Left lung (tissue), 14 donors: ENCODE data around the gene LDAF1. TPM values are rescaled to one million over a fixed set of nuclear protein-coding genes. Genes with fewer than 3 reads are reported as not detected.
"Not testable (repeated sequence)": the region's sequence is repeated elsewhere in the genome, so short reads cannot be mapped to it uniquely, and the experiment has no call there.

Source experiments
- ATAC-seq: fragments of 200-7000 bp; cut with Tn5 transposase; one replicate; pipeline ENCODE4 v1.9.1; 2020; ENCODE audit warnings: moderate library complexity
- DNase-seq, 4 donors: peaks; one replicate each; pipeline ENCODE4 v3.0.0-alpha.2; 2013 to 2020
- H3K27ac ChIP-seq, 2 donors: fragments of 200-600 bp; sonication (generic) in 1 of 2; one replicate each; pipeline versions ENCODE4 v1.5.0 to v1.8.0; 2020 to 2021
- H3K27me3 ChIP-seq, 2 donors: fragments of 200-600 bp; sonication (generic) in 1 of 2; one replicate each; pipeline versions ENCODE4 v1.5.0 to v1.8.0; 2020 to 2021
- H3K36me3 ChIP-seq, 2 donors: fragments of 200-600 bp; sonication (generic) in 1 of 2; one replicate each; pipeline versions ENCODE4 v1.5.0 to v1.8.0; 2020 to 2021
- H3K4me1 ChIP-seq, 2 donors: fragments of 200-600 bp; one replicate each; pipeline ENCODE4 v1.8.0; 2021
- H3K4me3 ChIP-seq, 2 donors: fragments of 200-600 bp; sonication (generic) in 1 of 2; one replicate each; pipeline versions ENCODE4 v1.5.0 to v1.8.0; 2020 to 2021; ENCODE audit warnings: mild to moderate bottlenecking in 1 of 2
- H3K9me3 ChIP-seq, 2 donors: fragments of 200-600 bp; sonication (generic) in 1 of 2; one replicate each; pipeline versions ENCODE4 v1.5.0 to v1.8.0; 2020 to 2021
- CTCF ChIP-seq, 2 donors: fragments of 200-600 bp; sonication (generic) in 1 of 2; IDR thresholded peaks; one replicate each; pipeline versions ENCODE4 v1.5.0 to v1.8.0; 2021; ENCODE audit warnings: antibody characterized with exemption in 2 of 2
- intact Hi-C, 2 donors: fragments of 100-400 bp; cut with DNase I; formaldehyde crosslinking; loops; one replicate each; pipeline versions ENCODE4 v1.11.2 to v1.14.2; 2022
- long read RNA-seq, 12 donors: library from polyadenylated mRNA in 2 of 12; unstranded in 2 of 12; transcript quantifications; one replicate each; pipeline ENCODE4 v2.0.0 and lab custom pipeline, GENCODE V29; 2019 to 2026
- polyA plus RNA-seq, 6 donors: library from polyadenylated mRNA; unstranded; fragments of 120-200 nt; gene quantifications; one replicate each; pipeline ENCODE4 v1.2.1, GENCODE V29; 2013; ENCODE audit not compliant: insufficient read length in 6 of 6
- total RNA-seq, 2 donors: library from RNA; stranded (reverse); fragmentation: NEBNext Ultra II Directional; extraction: Animal tissue kit (Norgen Biotek cat#: 25700); gene quantifications; one replicate each; pipeline ENCODE4 v1.2.1, GENCODE V29; 2021
- donor health status: DM: no; HTN: yes; CAD: no.
- donor health status: DM: no; HTN: no; CAD: no.

LDAF1 gene
- 10 to 100 TPM; 27.9 to 36.9 TPM for total RNA-seq
- polyA plus RNA-seq = 10 to 100 TPM; 36.3 to 48.5 (median 41.9) TPM
- long read RNA-seq, donor 1, transcript TMEM159-201 (5 exons, 2,014 nt) = major isoform, 7 of 13 reads
- long read RNA-seq, donor 1, partial matches to known transcripts = 0 of 13 reads
- long read RNA-seq, donor 1, other reads (novel, unspliced or antisense) = 0 of 13 reads
- long read RNA-seq, donor 2, transcript TMEM159-202 (5 exons, 1,812 nt) = minor isoform, 7 of 38 reads
- long read RNA-seq, donor 2, transcript TMEM159-201 (5 exons, 2,014 nt) = major isoform, 9 of 38 reads
- long read RNA-seq, donor 2, partial matches to known transcripts = 22 of 38 reads
- long read RNA-seq, donor 2, other reads (novel, unspliced or antisense) = 0 of 38 reads
- long read RNA-seq, donor 3, transcript TMEM159-201 (5 exons, 2,014 nt) = major isoform, 5 of 17 reads
- long read RNA-seq, donor 3, partial matches to known transcripts = 7 of 17 reads
- long read RNA-seq, donor 3, other reads (novel, unspliced or antisense) = 0 of 17 reads
- long read RNA-seq, donor 4, transcript TMEM159-201 (5 exons, 2,014 nt) = major isoform, 19 of 49 reads
- long read RNA-seq, donor 4, transcript TMEM159-202 (5 exons, 1,812 nt) = major isoform, 19 of 49 reads
- long read RNA-seq, donor 4, partial matches to known transcripts = 5 of 49 reads
- long read RNA-seq, donor 4, other reads (novel, unspliced or antisense) = 4 of 49 reads
- long read RNA-seq, donor 5, transcript TMEM159-202 (5 exons, 1,812 nt) = minor isoform, 7 of 32 reads
- long read RNA-seq, donor 5, transcript TMEM159-201 (5 exons, 2,014 nt) = major isoform, 10 of 32 reads
- long read RNA-seq, donor 5, partial matches to known transcripts = 15 of 32 reads
- long read RNA-seq, donor 5, other reads (novel, unspliced or antisense) = 0 of 32 reads
- long read RNA-seq, donor 6, transcript TMEM159-201 (5 exons, 2,014 nt) = major isoform, 7 of 13 reads
- long read RNA-seq, donor 6, transcript TMEM159-202 (5 exons, 1,812 nt) = minor isoform, 5 of 13 reads
- long read RNA-seq, donor 6, partial matches to known transcripts = 0 of 13 reads
- long read RNA-seq, donor 6, other reads (novel, unspliced or antisense) = 0 of 13 reads
- long read RNA-seq, donor 7, partial matches to known transcripts = 0 of 4 reads
- long read RNA-seq, donor 7, other reads (novel, unspliced or antisense) = 0 of 4 reads
- long read RNA-seq, donor 8, transcript TMEM159-202 (5 exons, 1,812 nt) = major isoform, 6 of 11 reads
- long read RNA-seq, donor 8, partial matches to known transcripts = 0 of 11 reads
- long read RNA-seq, donor 8, other reads (novel, unspliced or antisense) = 0 of 11 reads
- long read RNA-seq, donor 9 = 0 reads
- long read RNA-seq, donor 10, transcript TMEM159-201 (5 exons, 2,014 nt) = major isoform, 10 of 23 reads
- long read RNA-seq, donor 10, transcript TMEM159-202 (5 exons, 1,812 nt) = major isoform, 10 of 23 reads
- long read RNA-seq, donor 10, partial matches to known transcripts = 1 of 23 reads
- long read RNA-seq, donor 10, other reads (novel, unspliced or antisense) = 1 of 23 reads
- long read RNA-seq, donor 11 = 0 reads
- long read RNA-seq, donor 12, partial matches to known transcripts = 0 of 8 reads
- long read RNA-seq, donor 12, other reads (novel, unspliced or antisense) = 0 of 8 reads

GRCh38 chr16:21158208-21159110 lies at the start of gene LDAF1:
TSS of gene LDAF1 (plus strand) at chr16:21158674. CDS start at chr16:21161183, 2,509 bp downstream.
- Histone ChIP-seq H3K4me3 (peak within 1 kb of the TSS; percentile 64 to 69), H3K27ac (peak within 1 kb of the TSS; percentile 69 to 76), H3K27me3 (no peaks in the 10 kb centered on the region), H3K36me3 (no peaks in the 10 kb centered on the region), H3K4me1 (peaks cover 11 to 45% of the 10 kb centered on the region in 2 donors), H3K9me3 (no peaks in the 10 kb centered on the region)
- TF ChIP-seq CTCF (IDR thresholded peaks at IDR 0.05) = no peak
- ATAC-seq (peak; percentile 96), DNase-seq (peak; percentile 71 to 99 (median 88))
- intact Hi-C loops = no loop called here

GRCh38 chr16:21115551-21115950 lies 42.9 kb upstream of the LDAF1 start:
- H3K4me3 ChIP-seq, H3K36me3 ChIP-seq, H3K27me3 ChIP-seq, H3K4me1 ChIP-seq, intact Hi-C loops, H3K9me3 ChIP-seq, H3K27ac ChIP-seq, ATAC-seq, DNase-seq: not testable (repeated sequence)

DNA sequence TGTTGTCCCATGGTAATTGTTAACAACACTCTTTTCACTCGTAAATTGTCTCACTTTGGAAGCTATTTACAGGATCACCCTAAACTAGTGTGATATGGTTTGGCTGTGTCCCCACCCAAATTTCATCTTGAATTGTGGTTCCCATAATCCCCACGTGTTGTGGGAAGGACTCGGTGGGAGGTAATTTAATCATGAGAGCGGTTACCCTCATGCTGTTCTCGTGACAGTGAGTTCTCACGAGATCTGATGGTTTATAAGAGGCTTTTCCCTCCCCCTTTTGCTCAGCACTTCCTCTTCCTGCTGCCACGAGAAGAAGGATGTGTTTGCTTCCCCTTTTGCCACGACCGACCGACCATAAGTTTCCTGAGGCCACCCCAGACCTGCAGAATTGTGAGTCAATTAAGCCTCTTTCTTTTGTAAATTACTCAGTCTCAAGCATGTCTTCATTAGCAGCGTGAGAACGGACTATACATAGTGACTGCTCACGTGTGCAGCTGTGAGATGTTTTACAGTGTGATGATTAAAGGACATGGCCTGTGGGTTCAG lies 42.3 kb upstream of the LDAF1 start:
- H3K4me3 ChIP-seq = no peak overlapping the region
- no peaks in the 10 kb centered on the region for H3K36me3 ChIP-seq
- DNase-seq (no peak), ATAC-seq (no peak)
- no peaks in the 10 kb centered on the region for H3K27me3 ChIP-seq
- no peak for TF ChIP-seq CTCF (IDR thresholded peaks at IDR 0.05)
- H3K4me1 ChIP-seq = no peaks in the 10 kb centered on the region
- H3K27ac ChIP-seq = no peak overlapping the region
- no peaks in the 10 kb centered on the region for H3K9me3 ChIP-seq
- intact Hi-C loops = no loop called here

DNA sequence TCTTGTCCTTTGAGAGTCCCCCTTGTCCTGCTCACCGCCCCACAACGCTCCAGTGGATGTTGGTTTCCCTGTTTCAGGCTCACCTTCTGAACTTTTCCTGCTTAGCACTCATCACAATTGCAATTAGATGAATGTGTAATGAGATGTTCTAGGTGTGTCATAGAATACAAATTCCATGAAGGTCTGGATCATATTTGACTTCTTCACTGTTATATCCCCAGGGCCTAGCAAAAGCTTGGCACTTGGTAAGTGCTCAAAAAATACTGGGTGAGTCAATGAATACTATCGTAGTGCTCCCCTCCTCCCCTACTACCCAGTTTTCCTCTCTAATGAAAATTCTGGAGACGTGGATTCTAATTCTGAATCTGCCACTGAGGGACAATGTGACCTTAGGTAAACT lies 40.9 kb upstream of the LDAF1 start:
- DNase-seq = no peak
- no peak for TF ChIP-seq CTCF (IDR thresholded peaks at IDR 0.05)
- intact Hi-C loops = no loop called here
- ATAC-seq = no peak
- no peaks in the 10 kb centered on the region for H3K4me1 ChIP-seq
- H3K27me3 ChIP-seq = no peaks in the 10 kb centered on the region
- H3K36me3 ChIP-seq = no peaks in the 10 kb centered on the region
- H3K4me3 ChIP-seq = no peak overlapping the region
- H3K9me3 ChIP-seq = no peaks in the 10 kb centered on the region
- no peak overlapping the region for H3K27ac ChIP-seq
